Epidermal melanocyte (primary cell): ENCODE data around the gene PTAR1.

ENCODE experiments used
- DNase-seq: peaks from one replicate; pipeline ENCODE4 v3.0.0; 2011; ENCODE audit warnings: low spot score; ENCODE audit not compliant: insufficient read length

PTAR1 gene

DNA sequence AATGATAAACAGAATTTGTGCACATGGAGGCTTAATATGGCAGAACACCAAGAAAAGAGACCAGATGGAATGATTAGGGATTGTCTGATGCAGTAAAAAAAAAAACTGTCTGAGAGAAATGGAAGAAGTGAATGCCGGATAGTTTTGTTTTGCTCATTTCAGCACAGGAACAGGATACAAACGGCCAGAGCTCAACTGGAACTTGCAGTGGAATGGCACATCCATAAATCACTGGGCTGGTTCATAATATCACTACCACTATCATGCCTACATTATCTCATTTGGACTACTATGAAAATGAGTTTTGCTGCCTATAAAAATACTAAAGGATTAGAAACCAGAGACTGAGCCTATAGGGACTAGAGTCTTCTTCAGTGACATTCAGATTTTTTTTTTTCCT is 9.7 kb downstream of the PTAR1 start:
- DNase-seq, result no peak

DNA sequence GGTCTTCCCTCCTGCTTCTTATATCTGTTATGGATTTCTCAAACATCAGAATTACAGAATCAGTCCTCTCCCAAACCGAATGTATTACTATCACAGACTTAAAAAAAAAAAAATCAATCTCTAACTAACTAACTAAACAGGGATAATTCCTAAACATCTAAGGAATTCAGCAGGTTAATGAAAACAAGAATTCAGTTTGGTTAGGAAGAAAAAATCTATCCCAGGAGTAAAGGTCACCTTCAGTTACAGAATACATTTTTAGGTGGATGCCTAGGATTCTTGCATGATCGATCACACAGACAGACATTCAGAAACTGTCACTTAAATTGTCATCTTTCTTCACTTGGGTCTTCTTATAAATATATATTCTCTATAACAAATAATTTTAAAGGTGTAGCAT is 11.5 kb downstream of the PTAR1 start:
- no peak for DNase-seq

DNA sequence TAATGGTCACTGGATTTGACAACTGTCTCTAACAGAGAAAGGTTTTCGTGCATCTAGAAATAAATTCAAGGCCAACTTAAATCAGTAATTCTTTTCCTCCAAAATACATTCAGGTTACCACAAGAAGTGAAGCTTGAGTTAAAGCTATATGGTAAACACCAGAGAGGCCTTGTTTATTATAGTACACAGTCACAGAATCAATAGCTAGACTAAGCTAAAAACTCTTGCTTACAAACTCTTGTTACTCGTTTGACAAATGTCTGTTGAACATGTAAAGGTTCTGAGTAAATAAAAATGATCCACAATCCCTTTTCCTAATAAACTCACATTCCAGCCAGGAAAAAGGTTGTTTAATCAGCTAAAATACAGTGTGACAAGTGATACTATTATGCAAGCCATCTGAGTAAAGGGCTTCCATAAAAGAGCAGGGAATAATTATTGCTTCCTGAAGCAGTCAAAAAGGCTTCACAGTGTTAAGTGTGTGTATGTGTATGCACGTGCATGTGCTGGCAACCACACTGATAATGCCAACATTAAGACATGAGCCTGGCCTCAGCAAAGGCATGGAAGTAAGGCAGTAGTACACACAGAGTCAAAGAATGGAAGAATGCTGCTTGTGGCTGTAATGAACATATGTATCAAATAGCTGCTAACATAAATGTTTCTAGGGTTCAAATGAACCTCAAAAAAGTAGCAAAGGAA is 12.8 kb downstream of the PTAR1 start:
- no peak for DNase-seq

- peak; percentile 38 for DNase-seq
Measured at GRCh38 chr9:69745716-69746437, 13.9 kb downstream of the PTAR1 start.

- DNase-seq, result no peak
Measured at GRCh38 chr9:69744688-69745380, 15.0 kb downstream of the PTAR1 start.

DNA sequence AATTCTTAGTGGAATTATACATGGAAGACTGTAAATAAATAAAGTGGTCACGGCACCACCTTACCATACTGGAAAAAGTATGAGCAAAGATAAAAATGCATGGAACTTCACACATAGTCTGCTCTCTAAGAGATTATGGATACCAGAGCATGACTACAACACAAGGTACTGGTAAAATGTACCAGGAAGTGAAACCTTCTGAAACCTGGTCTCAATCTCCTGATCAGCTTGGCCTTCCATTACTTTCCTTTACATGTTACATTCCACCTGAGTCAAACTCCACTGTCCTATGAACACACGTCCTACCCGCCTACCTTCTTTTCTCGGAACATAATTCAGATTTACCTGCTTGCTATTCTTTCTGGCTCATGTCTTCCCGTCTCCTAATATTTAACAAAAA is 15.9 kb downstream of the PTAR1 start:
- DNase-seq, result no peak

GRCh38 chr9:69740872-69741505 is 18.8 kb downstream of the PTAR1 start:
- DNase-seq, result no peak

DNA sequence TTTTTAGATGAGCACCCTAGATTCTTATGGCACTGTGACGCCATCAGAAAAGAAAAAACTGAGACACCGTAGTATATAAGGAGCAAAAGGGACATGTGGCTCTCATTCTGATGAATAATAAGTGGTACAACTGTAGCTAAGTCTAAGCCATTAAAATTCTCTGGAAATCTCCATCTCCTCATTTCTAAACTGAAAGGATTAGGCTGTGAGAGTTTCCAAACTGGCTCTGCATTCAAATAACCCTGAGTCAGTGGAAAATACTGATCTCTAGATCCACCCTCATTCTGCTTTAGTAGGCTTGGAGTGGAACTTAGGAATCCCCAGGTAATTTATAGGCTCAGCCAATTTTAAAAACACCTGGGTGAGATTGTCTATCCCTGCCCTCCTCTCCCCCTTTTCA is 28.5 kb downstream of the PTAR1 start:
- DNase-seq, result no peak

- no peak for DNase-seq
Measured at GRCh38 chr9:69719983-69720382, 39.8 kb downstream of the PTAR1 start.

GRCh38 chr9:69719367-69719766 is 40.4 kb downstream of the PTAR1 start:
- no peak for DNase-seq

GRCh38 chr9:69718218-69718617 is 41.6 kb downstream of the PTAR1 start:
- no peak for DNase-seq

- no peak for DNase-seq
Measured at GRCh38 chr9:69715825-69716224, 44.0 kb downstream of the PTAR1 start.

GRCh38 chr9:69715096-69715495 is 44.7 kb downstream of the PTAR1 start:
- DNase-seq, result no peak

DNA sequence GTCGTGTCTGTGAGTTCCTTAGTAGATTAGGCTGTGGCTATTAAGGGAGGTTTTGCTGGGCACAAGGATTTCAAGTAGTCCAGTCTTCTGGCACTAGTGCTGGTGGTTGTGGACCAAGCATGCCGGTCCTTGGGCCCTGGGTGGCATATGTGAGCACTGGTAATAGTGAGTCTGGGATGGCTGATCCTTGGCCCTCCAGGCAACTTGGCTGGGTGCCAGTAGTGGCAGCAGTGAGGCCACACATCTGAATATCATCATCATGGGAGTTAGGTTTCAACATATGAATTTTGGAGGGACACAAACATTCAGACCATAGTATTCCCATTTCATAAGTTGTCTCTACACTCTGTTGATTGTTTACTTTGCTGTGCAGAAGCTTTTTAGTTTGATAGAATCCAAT is 62.3 kb downstream of the PTAR1 start:
- DNase-seq, result no peak

DNA sequence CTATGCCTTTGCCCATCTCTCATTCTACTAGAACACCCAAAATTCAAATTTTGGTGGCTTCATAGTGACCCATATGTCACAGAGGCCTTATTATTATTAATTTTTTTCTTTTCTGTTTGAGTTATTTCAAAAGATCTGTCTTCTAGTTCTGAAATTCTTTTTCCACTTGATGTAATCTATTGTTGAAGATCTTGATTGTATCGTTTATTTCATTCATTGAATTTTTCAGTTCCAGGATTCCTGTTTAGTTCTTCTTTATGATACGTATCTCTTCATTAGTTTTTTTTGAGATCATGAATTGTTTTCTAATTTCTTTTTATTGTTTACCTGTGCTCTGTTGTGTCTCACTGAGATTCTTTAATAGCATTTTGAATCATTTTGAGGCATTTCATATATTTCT is 63.0 kb downstream of the PTAR1 start:
- no peak for DNase-seq

GRCh38 chr9:69689991-69690538 is 69.7 kb downstream of the PTAR1 start:
- DNase-seq, result no peak

GRCh38 chr9:69683927-69684326 is 75.9 kb downstream of the PTAR1 start:
- no peak for DNase-seq

DNA sequence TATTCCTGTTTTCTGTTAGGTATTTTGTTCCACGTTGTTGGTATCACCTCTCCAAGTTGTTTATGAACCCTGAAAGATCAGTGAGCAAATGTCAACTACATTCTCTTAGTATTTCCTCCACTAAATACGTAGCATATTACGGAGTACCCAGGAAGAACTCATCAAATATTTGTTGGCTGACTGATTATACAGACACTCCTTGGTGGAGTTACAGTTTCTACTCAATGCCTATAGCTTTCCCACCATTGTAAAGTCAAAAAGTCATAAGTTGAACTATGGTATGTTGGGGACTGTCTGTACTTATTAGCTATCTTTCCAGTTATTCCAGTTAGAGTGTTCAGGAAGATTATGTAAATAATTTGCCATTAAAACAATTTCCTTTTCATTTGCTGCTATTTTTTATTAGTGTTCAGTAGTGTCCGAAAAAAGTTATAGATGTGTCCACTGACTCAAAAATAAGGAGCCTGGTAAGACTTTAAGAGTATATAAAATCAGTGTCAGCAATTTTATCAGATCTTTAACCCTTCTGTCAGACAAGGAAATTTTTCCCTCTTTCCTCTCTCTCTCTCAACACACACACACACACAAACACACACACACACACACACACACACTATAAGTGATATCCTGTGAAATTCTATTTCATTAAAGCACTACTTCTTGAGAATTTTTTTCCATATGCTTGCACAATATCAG is 80.8 kb downstream of the PTAR1 start:
- DNase-seq, result no peak

DNA sequence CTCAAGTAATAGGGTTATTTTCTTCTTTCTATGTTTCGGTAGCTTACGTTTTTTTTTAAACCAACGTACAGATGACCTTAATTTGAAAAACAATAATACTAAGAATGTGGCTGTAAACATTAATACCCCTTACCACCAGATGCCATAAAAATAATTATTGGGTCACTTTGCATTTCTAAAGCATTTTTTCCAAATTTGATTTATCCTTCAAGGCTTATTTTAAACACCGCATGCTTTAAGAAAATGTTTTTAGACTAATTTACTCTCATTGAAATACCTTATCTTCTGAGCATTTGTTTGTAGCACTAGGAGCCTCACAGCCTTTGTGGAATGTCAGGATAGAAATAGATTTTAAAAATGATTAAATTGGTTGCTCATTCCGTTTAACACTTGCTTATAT is 81.9 kb downstream of the PTAR1 start:
- no peak for DNase-seq

- no peak for DNase-seq
Measured at GRCh38 chr9:69675563-69675962, 84.2 kb downstream of the PTAR1 start.
